Measurements from ENCODE around the gene NR2C2AP. TPM values are rescaled to one million over a fixed set of nuclear protein-coding genes. Genes with fewer than 3 reads are reported as not detected.

The NR2C2AP gene
- total and polyA plus RNA-seq, 2 of the 13 experiments (the other 11 are each of a cell fraction or from before 2014, with no cell fraction given), result 12.2 to 26.8 TPM

DNA sequence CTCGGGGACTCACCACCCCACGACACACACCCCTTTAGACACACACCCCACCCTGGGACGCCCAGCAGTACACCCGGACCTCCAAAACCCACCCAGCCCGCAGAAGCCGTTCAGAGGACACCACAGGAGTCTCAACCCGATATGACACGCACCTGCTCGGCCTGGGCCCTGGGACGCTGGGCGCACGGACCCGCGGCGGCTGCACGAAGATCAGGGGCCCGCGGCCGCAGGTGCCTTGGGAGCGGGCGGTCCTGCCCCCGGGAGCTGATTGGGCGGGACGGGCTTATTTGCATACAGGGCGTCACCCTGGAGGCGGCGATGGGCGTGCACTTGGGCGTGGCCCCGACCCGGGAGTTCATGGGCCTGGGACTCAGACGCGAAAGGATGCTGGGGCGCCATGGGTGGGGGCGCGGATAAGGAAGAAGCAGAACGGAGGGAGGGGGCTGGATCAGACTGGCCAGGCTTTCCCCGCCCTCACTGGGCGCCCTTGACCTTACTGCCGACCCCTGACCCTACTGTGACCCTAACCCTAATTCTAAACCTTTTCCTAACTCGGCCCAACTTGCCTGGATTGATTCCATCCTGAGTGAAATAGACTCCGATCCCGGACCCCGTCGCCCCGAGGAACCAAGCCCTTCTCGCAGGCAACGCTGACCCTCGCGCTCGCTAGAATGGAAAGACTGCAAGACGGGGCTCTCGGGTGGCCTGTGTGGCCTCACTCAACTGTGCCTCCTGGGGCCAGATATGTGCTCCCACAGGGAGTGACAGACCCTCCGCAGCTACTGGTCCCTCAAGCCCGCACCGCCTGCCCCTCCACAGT lies 33.0 kb downstream of the NR2C2AP start, which contains the start of gene MEF2B (continued):
- TF ChIP-seq, protein P1, sequence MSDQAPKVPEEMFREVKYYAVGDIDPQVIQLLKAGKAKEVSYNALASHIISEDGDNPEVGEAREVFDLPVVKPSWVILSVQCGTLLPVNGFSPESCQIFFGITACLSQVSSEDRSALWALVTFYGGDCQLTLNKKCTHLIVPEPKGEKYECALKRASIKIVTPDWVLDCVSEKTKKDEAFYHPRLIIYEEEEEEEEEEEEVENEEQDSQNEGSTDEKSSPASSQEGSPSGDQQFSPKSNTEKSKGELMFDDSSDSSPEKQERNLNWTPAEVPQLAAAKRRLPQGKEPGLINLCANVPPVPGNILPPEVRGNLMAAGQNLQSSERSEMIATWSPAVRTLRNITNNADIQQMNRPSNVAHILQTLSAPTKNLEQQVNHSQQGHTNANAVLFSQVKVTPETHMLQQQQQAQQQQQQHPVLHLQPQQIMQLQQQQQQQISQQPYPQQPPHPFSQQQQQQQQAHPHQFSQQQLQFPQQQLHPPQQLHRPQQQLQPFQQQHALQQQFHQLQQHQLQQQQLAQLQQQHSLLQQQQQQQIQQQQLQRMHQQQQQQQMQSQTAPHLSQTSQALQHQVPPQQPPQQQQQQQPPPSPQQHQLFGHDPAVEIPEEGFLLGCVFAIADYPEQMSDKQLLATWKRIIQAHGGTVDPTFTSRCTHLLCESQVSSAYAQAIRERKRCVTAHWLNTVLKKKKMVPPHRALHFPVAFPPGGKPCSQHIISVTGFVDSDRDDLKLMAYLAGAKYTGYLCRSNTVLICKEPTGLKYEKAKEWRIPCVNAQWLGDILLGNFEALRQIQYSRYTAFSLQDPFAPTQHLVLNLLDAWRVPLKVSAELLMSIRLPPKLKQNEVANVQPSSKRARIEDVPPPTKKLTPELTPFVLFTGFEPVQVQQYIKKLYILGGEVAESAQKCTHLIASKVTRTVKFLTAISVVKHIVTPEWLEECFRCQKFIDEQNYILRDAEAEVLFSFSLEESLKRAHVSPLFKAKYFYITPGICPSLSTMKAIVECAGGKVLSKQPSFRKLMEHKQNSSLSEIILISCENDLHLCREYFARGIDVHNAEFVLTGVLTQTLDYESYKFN (CRISPR knock-in tag; conservative IDR thresholded peaks at IDR 0.05), result 0 out of 2 replicates have a peak, but pooled peaks have one; percentile 19
- TF ChIP-seq TCF7L2 (IDR thresholded peaks at IDR 0.05; ENCODE audit: low read depth, low read length) (no peak), ZFY (CRISPR knock-in tag; IDR thresholded peaks at IDR 0.05) (peak; percentile 64), MZF1 (CRISPR knock-in tag; IDR thresholded peaks at IDR 0.05; ENCODE audit: borderline replicate concordance) (no peak), ZNF124 (CRISPR knock-in tag; IDR thresholded peaks at IDR 0.05) (0 out of 2 replicates have a peak, but pooled peaks have one; percentile 16), SOX13 (IDR thresholded peaks at IDR 0.05) (no peak), SOX13 (CRISPR knock-in tag; conservative IDR thresholded peaks at IDR 0.05 in 1 of 2, IDR thresholded peaks at IDR 0.05 in 1 of 2) (no peak), NFE2L1 (CRISPR knock-in tag; IDR thresholded peaks at IDR 0.05; ENCODE audit: borderline replicate concordance) (no peak), ZNF33A (CRISPR knock-in tag; IDR thresholded peaks at IDR 0.05; ENCODE audit: borderline replicate concordance) (no peak), ZNF629 (CRISPR knock-in tag; conservative IDR thresholded peaks at IDR 0.05) (no peak), ZNF709 (CRISPR knock-in tag; IDR thresholded peaks at IDR 0.05) (no peak), TBP (CRISPR knock-in tag; IDR thresholded peaks at IDR 0.05) (no peak), SMARCE1 (IDR thresholded peaks at IDR 0.05; ENCODE audit: borderline replicate concordance) (no peak), SOX5 (CRISPR knock-in tag; IDR thresholded peaks at IDR 0.05; ENCODE audit: borderline replicate concordance) (no peak), DR1 (CRISPR knock-in tag; IDR thresholded peaks at IDR 0.05) (peak; percentile 54; the same call in 1 of the 2 replicates), GATAD1 (CRISPR knock-in tag; IDR thresholded peaks at IDR 0.05) (no peak), KDM4B (CRISPR knock-in tag; IDR thresholded peaks at IDR 0.05) (no peak), ZNF34 (CRISPR knock-in tag; IDR thresholded peaks at IDR 0.05; ENCODE audit: borderline replicate concordance) (no peak), ZEB1 (IDR thresholded peaks at IDR 0.05; ENCODE audit: insufficient replicate concordance, low read depth) (no peak), ZNF564 (CRISPR knock-in tag; IDR thresholded peaks at IDR 0.05) (no peak), ZNF256 (CRISPR knock-in tag; conservative IDR thresholded peaks at IDR 0.05) (no peak), DNMT3B (CRISPR knock-in tag; conservative IDR thresholded peaks at IDR 0.05) (no peak)
- TF ChIP-seq, protein P2, sequence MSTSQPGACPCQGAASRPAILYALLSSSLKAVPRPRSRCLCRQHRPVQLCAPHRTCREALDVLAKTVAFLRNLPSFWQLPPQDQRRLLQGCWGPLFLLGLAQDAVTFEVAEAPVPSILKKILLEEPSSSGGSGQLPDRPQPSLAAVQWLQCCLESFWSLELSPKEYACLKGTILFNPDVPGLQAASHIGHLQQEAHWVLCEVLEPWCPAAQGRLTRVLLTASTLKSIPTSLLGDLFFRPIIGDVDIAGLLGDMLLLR (CRISPR knock-in tag; IDR thresholded peaks at IDR 0.05), result no peak
- TF ChIP-seq, protein P3, sequence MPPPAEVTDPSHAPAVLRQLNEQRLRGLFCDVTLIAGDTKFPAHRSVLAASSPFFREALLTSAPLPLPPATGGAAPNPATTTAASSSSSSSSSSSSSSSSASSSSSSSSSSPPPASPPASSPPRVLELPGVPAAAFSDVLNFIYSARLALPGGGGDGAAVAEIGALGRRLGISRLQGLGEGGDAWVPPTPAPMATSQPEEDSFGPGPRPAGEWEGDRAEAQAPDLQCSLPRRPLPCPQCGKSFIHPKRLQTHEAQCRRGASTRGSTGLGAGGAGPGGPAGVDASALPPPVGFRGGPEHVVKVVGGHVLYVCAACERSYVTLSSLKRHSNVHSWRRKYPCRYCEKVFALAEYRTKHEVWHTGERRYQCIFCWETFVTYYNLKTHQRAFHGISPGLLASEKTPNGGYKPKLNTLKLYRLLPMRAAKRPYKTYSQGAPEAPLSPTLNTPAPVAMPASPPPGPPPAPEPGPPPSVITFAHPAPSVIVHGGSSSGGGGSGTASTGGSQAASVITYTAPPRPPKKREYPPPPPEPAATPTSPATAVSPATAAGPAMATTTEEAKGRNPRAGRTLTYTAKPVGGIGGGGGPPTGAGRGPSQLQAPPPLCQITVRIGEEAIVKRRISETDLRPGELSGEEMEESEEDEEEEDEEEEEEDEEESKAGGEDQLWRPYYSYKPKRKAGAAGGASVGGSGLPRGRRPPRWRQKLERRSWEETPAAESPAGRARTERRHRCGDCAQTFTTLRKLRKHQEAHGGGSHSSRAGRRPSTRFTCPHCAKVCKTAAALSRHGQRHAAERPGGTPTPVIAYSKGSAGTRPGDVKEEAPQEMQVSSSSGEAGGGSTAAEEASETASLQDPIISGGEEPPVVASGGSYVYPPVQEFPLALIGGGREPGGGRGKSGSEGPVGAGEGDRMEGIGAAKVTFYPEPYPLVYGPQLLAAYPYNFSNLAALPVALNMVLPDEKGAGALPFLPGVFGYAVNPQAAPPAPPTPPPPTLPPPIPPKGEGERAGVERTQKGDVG (CRISPR knock-in tag; IDR thresholded peaks at IDR 0.05; ENCODE audit: borderline replicate concordance), result no peak

Data from HepG2 (cell line).